NB4 (cell line): ENCODE results near the gene IL11.

Experiments used
- DNase-seq: peaks from one replicate; pipeline ENCODE4 v3.0.0; 2010; ENCODE audit warnings: low read depth
- H3K4me3 ChIP-seq: one replicate; pipeline ENCODE4 v1.5.1; 2011; ENCODE audit warnings: mild to moderate bottlenecking, low read depth, low read length, moderate library complexity
- CTCF ChIP-seq: IDR thresholded peaks from one replicate; pipeline ENCODE4 v1.5.1; 2012; ENCODE audit warnings: low read depth, low read length
- MYC ChIP-seq: IDR thresholded peaks from 2 replicates; pipeline ENCODE4 v1.6.1; 2011; ENCODE audit warnings: low read depth, low read length
- POLR2A ChIP-seq: IDR thresholded peaks from 2 replicates; pipeline ENCODE4 v1.6.1; 2011; ENCODE audit warnings: mild to moderate bottlenecking; ENCODE audit not compliant: insufficient read length; ENCODE audit errors: extremely low read depth
- TF ChIP-seq, protein P1 (sequence below): IDR thresholded peaks from 2 replicates; pipeline ENCODE4 v1.6.1; 2011; ENCODE audit warnings: low read depth, low read length

Gene IL11

DNA sequence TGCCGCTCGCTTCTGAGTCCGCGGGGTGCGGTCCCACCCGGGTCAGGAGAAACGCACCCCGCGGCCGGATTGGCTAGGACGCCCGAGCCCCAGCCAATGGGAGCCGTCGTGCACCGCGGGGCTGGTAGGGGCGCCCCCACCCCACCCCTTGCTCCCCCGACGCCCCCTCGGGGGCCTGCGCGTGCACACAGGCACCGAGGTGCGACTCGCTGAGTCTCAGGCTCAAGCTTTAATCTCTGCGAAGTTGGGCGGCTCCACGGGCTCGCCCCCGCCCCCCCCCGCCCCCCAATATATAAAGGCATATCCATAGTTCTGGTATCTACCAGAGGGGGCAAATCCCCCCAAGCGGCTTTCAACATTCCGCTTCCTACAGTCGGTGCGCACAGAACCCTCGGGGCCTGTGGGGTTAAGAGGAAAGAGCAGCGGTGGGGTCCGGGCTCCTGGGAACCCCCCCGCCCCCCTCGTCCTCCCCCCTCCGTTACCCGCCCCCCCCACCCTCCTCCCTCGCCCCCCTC is 15.5 kb downstream of the IL11 start, which contains the start of gene COX6B2:
COX6B2 (minus strand) TSS at position 22 of the 515 bp plus-strand sequence. CDS start 198 bp downstream, outside the sequence.
- no peak within 1 kb of the TSS for H3K4me3 ChIP-seq
- DNase-seq: no peak
- no peak for TF ChIP-seq POLR2A
- no peak for TF ChIP-seq MYC
- TF ChIP-seq CTCF: no peak
- TF ChIP-seq, protein P1, sequence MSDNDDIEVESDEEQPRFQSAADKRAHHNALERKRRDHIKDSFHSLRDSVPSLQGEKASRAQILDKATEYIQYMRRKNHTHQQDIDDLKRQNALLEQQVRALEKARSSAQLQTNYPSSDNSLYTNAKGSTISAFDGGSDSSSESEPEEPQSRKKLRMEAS: no peak

DNA sequence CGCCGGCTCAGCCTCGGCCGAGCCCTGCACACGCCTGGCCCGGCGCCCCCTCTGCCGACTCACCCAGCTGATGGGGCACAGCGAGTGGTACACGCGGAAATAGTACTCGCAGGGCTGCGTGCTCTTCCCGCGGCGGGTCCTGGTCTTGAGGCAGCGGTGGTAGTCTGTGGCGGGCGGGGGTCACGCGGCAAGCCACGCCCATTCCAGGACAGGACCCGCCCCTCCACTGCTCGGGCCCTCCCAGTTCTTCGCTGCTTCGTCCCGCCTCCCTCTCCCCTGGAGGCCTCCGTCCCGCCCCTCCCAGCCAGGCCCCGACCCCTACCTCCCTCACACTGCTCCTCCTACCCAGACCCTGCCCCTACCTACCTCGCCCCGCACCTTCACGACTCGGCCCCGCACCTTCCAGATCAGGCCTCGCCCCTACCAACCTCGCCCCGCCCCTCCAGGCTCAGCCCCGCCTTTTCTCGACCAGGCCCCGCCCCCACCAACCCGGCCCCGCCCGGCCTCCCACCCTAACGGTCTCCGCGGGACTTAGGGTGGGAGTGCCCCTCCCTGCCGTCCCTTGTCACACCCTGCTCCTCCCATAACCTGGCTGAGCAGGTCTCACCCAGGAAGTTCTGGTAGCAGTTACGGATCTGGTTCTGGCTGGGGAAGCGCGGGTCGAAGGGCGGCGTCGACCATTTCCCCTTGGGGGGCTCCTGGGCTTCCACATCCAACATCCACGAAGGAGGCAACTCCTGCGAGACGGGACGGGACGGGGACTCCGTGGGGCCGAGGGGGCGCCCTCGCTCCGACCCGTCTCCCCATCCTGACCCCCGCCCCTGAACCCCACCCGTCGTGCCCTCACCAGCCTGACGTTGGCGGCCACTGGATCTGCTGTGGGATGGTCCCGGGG is 16.2 kb downstream of the IL11 start:
- no peak overlapping the region for H3K4me3 ChIP-seq
- peak; percentile 35 for DNase-seq
- TF ChIP-seq, protein P1: no peak
- TF ChIP-seq MYC: no peak
- no peak for TF ChIP-seq CTCF
- no peak for TF ChIP-seq POLR2A

GRCh38 chr19:55353356-55353802 is 16.9 kb downstream of the IL11 start:
- H3K4me3 ChIP-seq: no peak overlapping the region
- TF ChIP-seq CTCF (no peak), MYC (no peak), POLR2A (no peak)
- TF ChIP-seq, protein P1: no peak
- no peak for DNase-seq

DNA sequence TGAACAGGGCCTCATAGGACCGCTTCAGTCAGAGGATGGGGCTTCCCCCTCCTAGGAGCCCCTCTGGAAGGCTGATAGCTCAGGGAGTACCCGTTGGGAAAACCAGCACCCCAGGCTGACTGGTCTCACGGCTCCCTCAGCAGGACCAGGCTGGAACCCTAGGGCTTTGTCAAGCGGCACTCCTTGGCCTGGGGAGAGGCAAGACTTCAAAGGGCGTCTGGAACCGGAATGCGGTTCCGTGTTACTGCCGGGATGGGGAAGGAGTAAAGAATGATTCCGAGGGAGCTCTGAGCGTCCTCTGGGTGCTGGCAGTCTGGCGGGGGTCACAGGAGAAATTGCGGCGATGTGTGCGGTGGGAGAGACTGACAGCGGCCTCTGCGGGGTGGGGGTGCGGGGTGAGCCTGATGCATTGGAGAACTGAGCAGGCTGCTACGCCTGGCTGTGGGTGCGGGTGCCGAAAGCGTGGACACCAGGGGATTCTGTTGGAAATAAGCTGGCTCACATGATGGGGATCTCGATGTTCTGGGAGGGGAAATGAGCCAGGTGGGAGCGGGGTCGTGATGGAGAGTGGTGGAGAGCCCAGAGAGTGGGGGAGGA is 17.6 kb downstream of the IL11 start:
- H3K4me3 ChIP-seq: no peak overlapping the region
- no peak for DNase-seq
- TF ChIP-seq CTCF (no peak), MYC (no peak), POLR2A (no peak)
- TF ChIP-seq, protein P1: no peak

- DNase-seq: peak; percentile 39
- no peak overlapping the region for H3K4me3 ChIP-seq
- TF ChIP-seq, protein P1: no peak
- no peak for TF ChIP-seq MYC
- TF ChIP-seq CTCF: no peak
- TF ChIP-seq POLR2A: no peak
These were observed 18.2 kb downstream of the IL11 start for GRCh38 chr19:55352040-55352439.
